Stomach (tissue), 9 donors: ENCODE measurements around the gene PTBP1. TPM values are rescaled to one million over a fixed set of nuclear protein-coding genes. Genes with fewer than 3 reads are reported as not detected.

Experiments used
- DNase-seq, 2 donors: peaks; one replicate each; pipeline versions ENCODE4 v3.0.0 to v3.0.0-alpha.2; 2013 to 2019
- H3K27ac ChIP-seq, 5 donors: fragments of 200-600 bp in 4 of 5; sonication (generic) in 4 of 5; one replicate each; pipeline ENCODE4 v1.5.1; 2013 to 2019; ENCODE audit warnings: mild to moderate bottlenecking in 1 of 5, moderate library complexity in 1 of 5
- H3K27me3 ChIP-seq, 3 donors: fragments of 200-600 bp; sonication (generic); one replicate each; pipeline ENCODE4 v1.5.1; 2017 to 2019; ENCODE audit warnings: mixed run types in 1 of 3
- H3K36me3 ChIP-seq, 4 donors: fragments of 200-600 bp; sonication (generic); 1 replicate in 3 of 4; 2 replicates in 1 of 4; pipeline ENCODE4 v1.5.1; 2016 to 2019
- H3K4me1 ChIP-seq, 4 donors: fragments of 200-600 bp; sonication (generic); one replicate each; pipeline ENCODE4 v1.5.1; 2016 to 2019
- H3K4me3 ChIP-seq, 4 donors: fragments of 200-600 bp; sonication (generic) in 3 of 4; one replicate each; pipeline ENCODE4 v1.5.1; 2016 to 2019; ENCODE audit warnings: mild to moderate bottlenecking in 1 of 4
- H3K9me3 ChIP-seq, 4 donors: fragments of 200-600 bp; sonication (generic); one replicate each; pipeline ENCODE4 v1.5.1; 2016 to 2019
- CTCF ChIP-seq, 7 experiments: fragments of 450-650 bp in 4 of 7; fragments of 200-600 bp in 3 of 7; sonication (generic) in 3 of 7; IDR thresholded peaks; one replicate each; pipeline ENCODE4 v1.5.1; 2016 to 2019; ENCODE audit warnings: antibody characterized with exemption in 7 of 7, control low read depth in 2 of 7, mild to moderate bottlenecking in 1 of 7
- EP300 ChIP-seq: sonication (generic); formaldehyde crosslinking; IDR thresholded peaks from one replicate; pipeline ENCODE4 v1.6.1; 2017; ENCODE audit warnings: antibody characterized with exemption
- POLR2A ChIP-seq, 4 donors: fragments of 450-650 bp; IDR thresholded peaks; one replicate each; pipeline ENCODE4 v1.6.1; 2016; ENCODE audit warnings: antibody characterized with exemption in 4 of 4, control low read depth in 2 of 4, mild to moderate bottlenecking in 1 of 4, moderate library complexity in 1 of 4
- POLR2AphosphoS5 ChIP-seq, 3 donors: sonication (generic); formaldehyde crosslinking; IDR thresholded peaks; one replicate each; pipeline ENCODE4 v1.6.1; 2016; ENCODE audit warnings: antibody characterized with exemption in 3 of 3
- WGBS, 5 donors: extraction: QIAGEN DNeasy Blood & Tissue Kit in 3 of 5; methylation state at CpG; one replicate each; pipeline versions ENCODE4 v1.1.5 to v1.1.7; 2013 to 2018; 5-methylcytosine and 5-hydroxymethylcytosine counted together
- intact Hi-C: fragments of 100-400 bp; cut with DNase I; formaldehyde crosslinking; loops from one replicate; pipeline ENCODE4 v1.15.1; 2023; ENCODE audit warnings: low total_unique reads
- polyA plus RNA-seq, 3 donors: library from polyadenylated mRNA; stranded (reverse); fragments of 200-250 nt; gene quantifications; one replicate each; pipeline ENCODE4 v1.2.3, GENCODE V29; 2013
- total RNA-seq, 5 donors: library from RNA; depleted of rRNA; stranded (reverse); fragments of >200 nt; gene quantifications; one replicate each; pipeline versions ENCODE4 v1.1.0 to v1.2.3, GENCODE V29; 2014 to 2016
- donor health status: healthy with polysubstance abuse.
- donor health status: Bipolar disorder and iron deficiency.
- donor health status: healthy.

The PTBP1 gene
- total and polyA plus RNA-seq, 8 donors, result 74.8 to 539 (median 119) TPM

- no peak for DNase-seq
- no peaks in the 10 kb centered on the region for H3K36me3 ChIP-seq
- intact Hi-C loops, result no loop called here
- peak overlapping the region; percentile 55 to 77 (median 73) for H3K27ac ChIP-seq
- TF ChIP-seq EP300, result no peak
- TF ChIP-seq POLR2A (IDR thresholded peaks at IDR 0.05), result no peak
- no peak for TF ChIP-seq CTCF (IDR thresholded peaks at IDR 0.05)
- TF ChIP-seq POLR2AphosphoS5 (IDR thresholded peaks at IDR 0.05), result no peak
- 89 to 95% (median 92%) methylated on average over 18 to 19 of the region's 19 CpGs for WGBS, 5 donors
- peaks cover 0 to 25% (median 0%) of the 10 kb centered on the region in 3 donors for H3K27me3 ChIP-seq
- H3K4me3 ChIP-seq, result no peak overlapping the region
- peaks cover 17 to 33% (median 22%) of the 10 kb centered on the region in 4 donors for H3K4me1 ChIP-seq
- H3K9me3 ChIP-seq, result no peaks in the 10 kb centered on the region
Observed at GRCh38 chr19:781800-782184, 15.5 kb upstream of the PTBP1 start.

DNA sequence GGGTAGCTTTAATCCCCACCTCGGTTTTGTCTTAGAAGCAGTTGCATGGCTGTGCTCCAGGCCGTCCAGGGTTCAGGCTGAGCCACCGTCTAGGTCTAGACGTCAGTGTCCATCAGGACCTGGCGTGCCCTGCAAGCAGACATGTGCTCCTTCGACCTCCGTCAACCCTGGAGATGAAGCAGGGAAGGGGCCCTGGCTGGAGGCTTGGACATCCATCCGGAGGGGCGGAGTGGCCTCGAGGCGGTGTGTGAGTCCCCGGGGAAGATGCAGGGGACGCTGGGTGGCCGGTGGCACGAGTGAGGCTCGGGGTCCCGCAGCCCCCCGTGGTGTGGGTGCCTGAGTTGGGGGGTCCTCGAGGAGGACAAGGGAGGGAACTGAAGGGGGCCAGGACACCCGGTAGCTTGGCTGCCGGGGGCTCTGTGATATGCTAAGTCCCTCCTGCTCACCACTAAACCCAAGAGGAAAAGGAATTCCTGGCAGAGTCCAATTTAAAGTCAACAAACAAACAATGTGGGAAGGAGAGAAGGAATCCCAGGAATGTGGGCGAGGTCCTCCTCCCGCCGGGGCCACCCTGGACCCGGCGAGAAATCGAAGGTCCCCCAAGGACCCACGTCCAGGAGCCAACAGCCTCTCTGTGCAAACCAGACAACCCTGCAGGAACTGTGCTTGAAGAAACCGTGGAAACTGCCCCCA, 14.9 kb upstream of the PTBP1 start:
- Histone ChIP-seq H3K36me3 (no peaks in the 10 kb centered on the region), H3K9me3 (no peaks in the 10 kb centered on the region), H3K4me1 (peaks cover 17 to 33% (median 22%) of the 10 kb centered on the region in 4 donors), H3K27me3 (peaks cover 0 to 25% (median 0%) of the 10 kb centered on the region in 3 donors), H3K4me3 (peak overlapping the region; percentile 12 to 32 (median 24)), H3K27ac (peak overlapping the region; percentile 55 to 77 (median 73))
- 20 to 34% (median 22%) methylated on average over 24 to 29 of the region's 29 CpGs for WGBS, 5 donors
- no peak for TF ChIP-seq POLR2A (IDR thresholded peaks at IDR 0.05)
- TF ChIP-seq EP300, result no peak
- no peak for TF ChIP-seq POLR2AphosphoS5 (IDR thresholded peaks at IDR 0.05)
- TF ChIP-seq CTCF (IDR thresholded peaks at IDR 0.05), result no peak
- peak; percentile 53 to 76 for DNase-seq
- intact Hi-C loops, result no loop called here

DNA sequence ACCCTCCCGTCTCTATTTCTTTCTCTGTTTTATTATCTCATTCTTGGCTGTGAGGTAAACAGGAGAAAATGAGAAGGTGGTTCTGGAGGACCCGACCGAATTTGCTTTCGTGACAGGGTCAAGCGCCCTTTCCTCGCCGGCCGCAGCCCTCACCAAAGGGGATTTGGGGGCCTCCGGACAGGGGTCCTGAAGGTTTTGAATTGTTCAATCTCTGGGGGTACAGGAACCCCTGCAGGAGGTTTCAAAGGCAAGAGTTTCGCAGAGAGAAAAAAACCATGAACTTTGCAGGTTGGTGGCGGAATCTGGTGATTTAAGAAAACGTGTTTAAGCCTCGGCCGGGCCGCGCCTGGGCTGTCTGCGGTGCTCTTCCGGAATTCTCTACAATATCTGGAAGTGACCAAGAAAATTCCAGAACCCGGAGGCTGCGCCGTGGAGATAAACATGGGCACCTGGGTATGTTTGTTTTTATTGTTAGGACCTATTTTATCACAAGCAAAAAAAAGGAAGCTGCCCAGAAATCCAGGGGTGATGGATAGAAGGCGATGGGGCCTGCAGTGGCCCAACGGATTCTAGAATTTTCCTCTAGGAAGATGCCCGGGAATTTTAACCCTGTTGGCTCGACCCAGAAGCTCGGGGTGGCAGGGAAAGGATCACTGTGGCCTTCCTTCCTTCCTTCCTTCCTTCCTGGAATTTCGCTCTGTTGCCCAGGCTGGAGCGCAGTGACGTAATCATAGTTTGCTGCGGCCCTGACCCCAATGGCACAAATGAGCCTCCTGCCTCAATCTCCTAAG, 14.2 kb upstream of the PTBP1 start:
- no peaks in the 10 kb centered on the region for H3K9me3 ChIP-seq
- H3K36me3 ChIP-seq, result no peaks in the 10 kb centered on the region
- WGBS, 5 donors, result 28 to 47% (median 43%) methylated on average over 30 of the region's 30 CpGs
- H3K27me3 ChIP-seq, result peaks cover 0 to 25% (median 0%) of the 10 kb centered on the region in 3 donors
- H3K4me3 ChIP-seq, result peak overlapping the region; percentile 12 to 32 (median 24)
- intact Hi-C loops, result no loop called here
- H3K4me1 ChIP-seq, result peaks cover 17 to 33% (median 22%) of the 10 kb centered on the region in 4 donors
- DNase-seq, result no peak
- TF ChIP-seq POLR2A (IDR thresholded peaks at IDR 0.05) (no peak), CTCF (IDR thresholded peaks at IDR 0.05) (no peak), EP300 (no peak), POLR2AphosphoS5 (IDR thresholded peaks at IDR 0.05) (no peak)
- H3K27ac ChIP-seq, result peak overlapping the region; percentile 53 to 77 (median 73)

- WGBS, 5 donors, result 42 to 69% (median 64%) methylated on average over 13 of the region's 13 CpGs
- TF ChIP-seq POLR2A (IDR thresholded peaks at IDR 0.05) (no peak), EP300 (no peak), POLR2AphosphoS5 (IDR thresholded peaks at IDR 0.05) (no peak), CTCF (IDR thresholded peaks at IDR 0.05) (no peak)
- no peak for DNase-seq
- no peaks in the 10 kb centered on the region for H3K9me3 ChIP-seq
- H3K36me3 ChIP-seq, result no peaks in the 10 kb centered on the region
- H3K27me3 ChIP-seq, result peaks cover 0 to 18% (median 0%) of the 10 kb centered on the region in 3 donors
- H3K27ac ChIP-seq, result peak overlapping the region in 1 of 5 donors; percentile 4
- intact Hi-C loops, result no loop called here
- peaks cover 19 to 45% (median 27%) of the 10 kb centered on the region in 4 donors for H3K4me1 ChIP-seq
- no peak overlapping the region for H3K4me3 ChIP-seq
Observed at GRCh38 chr19:784541-784940, 12.7 kb upstream of the PTBP1 start.
